ENCODE data around the gene KIF2A.
A peak's percentile ranks its signal among the peaks of the same experiment; 100 is the strongest.

The KIF2A gene

DNA sequence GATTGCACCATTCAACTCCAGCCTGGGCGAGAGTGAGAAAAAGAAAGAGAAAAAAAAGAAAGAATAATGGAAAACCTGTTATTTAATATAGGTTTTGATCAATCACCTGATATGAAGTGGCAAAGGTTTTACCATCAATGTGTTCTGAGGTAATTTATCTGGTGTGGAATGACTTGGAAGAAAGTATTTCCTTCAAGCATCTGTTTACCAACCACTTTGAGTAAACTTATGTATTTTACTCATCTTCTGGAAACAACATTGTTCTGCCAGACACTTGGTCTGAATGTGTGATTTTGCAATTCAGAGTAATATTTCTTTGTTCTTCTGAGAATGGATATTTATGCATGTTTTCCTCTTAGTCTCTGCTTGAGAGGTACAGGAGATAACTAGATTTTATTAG is 24.3 kb downstream of the KIF2A start:
- DNase-seq = no peak

DNA sequence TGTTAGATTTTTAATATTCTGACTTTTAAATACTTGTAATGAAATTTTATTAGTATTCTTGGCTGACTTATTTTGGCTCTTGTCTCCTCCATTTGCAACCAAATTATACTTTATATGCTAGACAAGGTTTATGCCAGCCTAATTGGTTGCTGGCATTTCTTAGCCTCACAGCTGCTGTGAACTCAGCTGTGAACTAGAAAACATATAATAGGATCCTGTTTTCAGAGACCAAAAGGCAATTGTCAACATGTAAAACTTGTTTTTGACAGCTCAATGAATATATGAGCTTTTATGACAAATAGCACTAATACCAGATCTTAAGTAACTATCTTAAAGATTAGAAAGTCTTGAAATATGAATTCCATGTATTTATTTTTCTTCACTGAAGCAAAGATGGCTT is 25.9 kb downstream of the KIF2A start:
- no peak for DNase-seq

DNA sequence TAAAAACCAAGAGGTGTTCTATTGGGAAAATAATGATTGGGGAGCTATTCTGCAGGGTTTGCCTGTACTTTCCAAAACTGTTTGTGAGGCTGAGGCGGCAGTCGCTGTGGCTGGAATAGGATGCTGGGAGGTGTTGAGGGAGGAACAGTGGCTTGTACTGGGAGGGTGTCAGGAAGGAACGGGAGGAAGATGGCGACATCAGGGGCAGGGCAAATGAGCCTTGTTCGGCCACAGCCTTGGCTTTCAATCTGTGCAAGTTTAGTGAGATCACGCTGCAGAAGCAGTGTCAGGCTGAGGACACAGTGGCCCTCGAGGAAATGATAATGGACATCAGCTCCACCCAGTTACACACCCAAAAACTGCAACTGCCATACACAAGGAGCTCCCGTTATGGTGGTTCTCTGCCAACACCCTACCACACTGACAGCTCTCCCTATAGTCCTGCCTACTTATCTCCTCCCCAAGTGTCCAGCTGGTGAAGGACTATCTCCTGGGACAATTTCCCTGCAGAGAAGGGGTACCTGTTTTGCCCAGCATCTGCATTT is 27.3 kb downstream of the KIF2A start:
- DNase-seq = no peak

DNA sequence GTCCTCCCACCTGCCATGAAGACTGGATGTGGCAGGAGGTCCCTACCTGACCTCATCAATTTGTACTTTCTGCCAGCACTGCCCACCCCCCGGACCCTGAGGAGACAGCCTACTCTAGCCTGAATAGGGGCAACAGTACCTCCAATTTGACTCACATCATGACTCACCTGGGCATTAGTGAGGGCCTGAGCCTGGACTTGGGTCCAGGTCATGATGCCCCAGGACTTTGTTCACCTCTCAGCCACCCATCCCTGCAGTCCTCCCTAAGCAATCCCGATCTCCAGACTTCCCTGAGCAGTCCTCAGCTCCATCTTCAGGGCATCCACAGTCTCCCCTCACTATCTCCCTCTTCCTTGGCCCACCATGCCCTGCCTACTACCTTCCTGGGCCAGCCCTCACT is 28.1 kb downstream of the KIF2A start:
- no peak for DNase-seq

DNA sequence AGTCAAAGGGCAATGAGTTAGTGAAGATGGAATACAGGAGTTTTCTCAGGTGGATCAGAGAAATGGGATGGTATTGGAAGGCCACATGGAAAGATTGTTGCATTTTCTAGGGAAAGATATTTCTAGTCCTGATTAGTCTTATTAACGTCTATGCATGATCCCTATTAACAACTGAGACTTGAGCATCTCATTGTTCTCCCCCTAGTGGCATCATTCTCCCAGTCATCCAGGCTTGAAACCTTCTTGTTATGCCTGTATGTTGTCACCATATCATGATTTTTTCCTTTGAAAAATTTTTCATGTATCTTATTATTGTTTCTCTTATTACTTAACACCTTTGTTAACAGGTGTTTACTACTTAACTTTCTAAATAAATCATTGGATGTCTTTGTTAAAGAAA is 34.4 kb downstream of the KIF2A start:
- DNase-seq = peak; percentile 23

DNA sequence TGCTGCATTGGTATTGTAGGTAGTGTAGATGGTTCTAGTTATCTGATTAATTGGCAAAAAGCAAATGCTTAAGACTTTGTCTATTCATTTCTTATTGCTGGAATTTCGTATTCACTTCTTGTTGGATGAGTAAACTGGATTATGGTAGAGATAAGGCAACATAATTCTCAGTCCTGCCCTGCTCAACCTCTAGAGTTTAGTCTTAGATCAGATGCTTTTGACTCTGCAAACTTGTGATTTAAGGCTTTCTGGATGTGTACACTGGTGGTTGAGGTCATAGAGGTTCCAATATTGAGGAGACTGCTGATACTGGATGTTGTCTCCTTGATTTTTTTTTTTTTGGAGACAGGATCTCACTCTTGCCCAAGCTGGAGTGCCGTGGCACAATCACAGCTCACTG is 35.0 kb downstream of the KIF2A start:
- no peak for DNase-seq

DNA sequence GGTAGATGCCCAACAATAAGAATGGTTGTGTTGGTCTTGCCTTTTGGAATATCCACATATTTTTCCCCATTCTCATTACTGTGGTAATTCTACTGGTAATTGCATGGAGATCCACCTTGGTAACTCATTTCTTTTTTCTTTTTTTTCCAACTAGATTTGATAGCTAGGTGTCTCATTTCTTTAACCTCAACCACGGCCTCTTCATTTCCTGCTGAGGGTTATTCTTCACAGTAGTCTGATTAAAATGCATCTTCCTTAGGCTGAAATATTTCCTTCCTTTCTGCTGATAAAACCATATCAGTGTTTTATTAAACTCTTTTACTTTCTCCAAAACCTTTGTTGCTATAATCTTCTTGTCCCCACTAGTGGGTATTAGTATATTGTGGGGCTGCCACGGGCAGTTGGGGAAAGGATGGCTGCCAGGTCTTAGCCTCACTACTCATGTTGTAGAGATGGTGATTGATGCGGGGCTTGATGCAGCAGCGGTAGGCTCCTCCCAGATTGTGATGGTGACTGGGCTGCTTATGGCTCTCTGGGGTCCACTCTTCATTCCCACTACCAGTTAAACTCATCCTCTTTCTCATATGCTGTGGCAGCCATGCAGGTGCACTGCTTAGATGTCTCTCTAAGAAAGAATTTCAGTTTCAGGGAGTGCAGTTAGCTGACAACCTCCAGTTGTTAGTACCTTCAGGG is 35.9 kb downstream of the KIF2A start:
- DNase-seq = peak; percentile 25

DNA sequence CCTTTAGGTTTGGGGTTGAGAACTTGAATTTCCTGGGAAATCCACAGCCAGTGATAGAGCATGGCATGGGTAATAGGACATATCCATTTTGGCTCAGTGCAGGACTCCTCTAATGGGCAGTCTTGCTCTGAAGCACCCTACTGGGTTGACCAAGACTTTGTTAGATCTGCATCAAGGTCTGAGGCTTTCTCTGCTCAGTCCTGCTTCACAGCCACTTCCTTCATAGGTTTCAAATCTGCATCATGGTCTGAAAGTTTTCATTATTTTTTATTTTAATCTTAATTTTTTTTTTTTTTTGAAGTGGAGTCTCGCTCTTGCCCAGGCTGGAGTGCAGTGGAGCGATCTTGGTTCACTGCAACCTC is 36.5 kb downstream of the KIF2A start:
- no peak for DNase-seq

DNA sequence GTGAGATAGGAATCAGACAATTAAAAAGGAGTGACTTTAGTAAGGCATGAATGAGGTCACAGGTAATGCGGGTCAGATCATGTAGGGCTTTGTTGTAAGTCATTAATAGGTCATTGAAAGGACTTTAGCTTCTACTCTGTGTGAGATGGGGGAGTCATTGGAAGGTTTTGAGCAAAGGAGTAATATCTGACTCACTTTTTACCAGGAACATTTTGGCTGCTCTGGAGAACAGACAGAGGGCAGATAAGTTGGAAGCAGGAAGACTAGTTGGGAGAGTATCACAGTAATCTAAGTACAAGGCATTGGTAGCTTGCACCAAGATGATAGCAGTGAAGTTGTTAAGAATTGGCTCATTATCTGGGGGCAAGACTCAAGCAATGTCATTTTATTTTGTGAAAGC is 37.4 kb downstream of the KIF2A start:
- no peak for DNase-seq

DNA sequence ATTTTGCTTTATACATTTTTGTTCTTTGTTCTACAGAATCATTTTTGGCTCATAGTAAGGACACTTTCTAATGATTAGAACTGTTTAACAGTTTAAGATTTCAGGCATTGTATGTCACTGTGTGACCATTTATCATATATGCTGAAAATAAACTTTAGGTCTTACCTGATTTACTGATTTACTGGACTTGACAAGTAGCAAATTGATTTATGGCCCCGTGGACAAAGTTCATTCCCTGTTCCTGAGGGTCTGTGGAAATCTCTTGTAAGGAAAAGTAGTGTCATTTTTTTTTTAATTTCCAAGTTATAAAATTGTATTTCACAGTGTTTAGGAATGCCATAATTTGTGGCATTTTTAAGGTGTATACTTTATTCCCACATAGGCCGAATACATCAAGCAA is 40.7 kb downstream of the KIF2A start:
- DNase-seq = no peak

DNA sequence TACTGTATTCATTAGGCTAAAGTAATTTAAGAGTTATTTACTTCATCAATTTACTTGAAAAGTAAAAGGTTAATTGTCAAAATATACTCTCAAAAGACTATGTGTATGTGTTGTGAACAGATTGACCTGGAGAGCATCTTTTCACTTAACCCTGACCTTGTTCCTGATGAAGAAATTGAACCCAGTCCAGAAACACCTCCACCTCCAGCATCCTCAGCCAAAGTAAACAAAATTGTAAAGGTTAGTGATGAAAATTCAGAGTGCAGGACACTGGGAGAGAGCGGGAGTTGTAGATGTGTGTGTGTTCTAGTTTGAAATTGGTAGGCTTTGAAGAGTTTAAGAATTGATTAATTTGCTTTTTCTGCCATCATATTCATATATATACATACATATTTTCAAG is 41.9 kb downstream of the KIF2A start:
- no peak for DNase-seq

DNA sequence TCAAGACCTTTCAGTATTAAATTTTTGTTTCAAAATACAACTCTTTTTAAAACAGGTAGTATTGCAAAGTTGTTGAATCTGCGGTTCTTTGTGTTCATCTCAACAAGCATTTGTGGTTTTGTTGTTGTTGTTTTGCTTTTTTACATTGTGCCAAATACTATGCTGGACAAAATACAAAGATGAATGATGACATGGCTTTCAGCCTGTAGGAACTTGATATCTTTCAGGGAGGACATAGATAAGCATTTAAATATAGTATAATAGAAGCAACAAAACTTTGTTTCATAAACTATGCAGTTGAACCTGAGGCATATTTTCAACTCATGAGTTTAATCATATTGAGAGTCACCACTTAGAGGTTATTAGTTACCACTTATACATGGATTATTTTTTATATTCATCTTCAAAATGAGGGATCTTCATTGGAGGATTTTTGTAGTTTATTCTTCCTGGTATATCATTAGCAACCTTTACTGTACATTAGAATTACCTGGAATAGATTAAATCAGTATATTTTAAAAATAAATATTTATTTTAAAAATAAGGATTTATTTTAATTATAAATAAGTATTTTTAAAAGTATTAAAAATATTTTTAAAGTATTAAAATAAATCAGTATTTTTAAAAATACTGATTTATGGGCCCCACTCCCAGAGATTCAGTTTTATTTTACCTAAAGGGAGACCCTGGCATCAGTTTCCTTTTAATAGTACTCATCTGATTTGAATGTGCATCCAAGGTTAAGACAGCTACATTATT is 42.9 kb downstream of the KIF2A start:
- DNase-seq = no peak

DNA sequence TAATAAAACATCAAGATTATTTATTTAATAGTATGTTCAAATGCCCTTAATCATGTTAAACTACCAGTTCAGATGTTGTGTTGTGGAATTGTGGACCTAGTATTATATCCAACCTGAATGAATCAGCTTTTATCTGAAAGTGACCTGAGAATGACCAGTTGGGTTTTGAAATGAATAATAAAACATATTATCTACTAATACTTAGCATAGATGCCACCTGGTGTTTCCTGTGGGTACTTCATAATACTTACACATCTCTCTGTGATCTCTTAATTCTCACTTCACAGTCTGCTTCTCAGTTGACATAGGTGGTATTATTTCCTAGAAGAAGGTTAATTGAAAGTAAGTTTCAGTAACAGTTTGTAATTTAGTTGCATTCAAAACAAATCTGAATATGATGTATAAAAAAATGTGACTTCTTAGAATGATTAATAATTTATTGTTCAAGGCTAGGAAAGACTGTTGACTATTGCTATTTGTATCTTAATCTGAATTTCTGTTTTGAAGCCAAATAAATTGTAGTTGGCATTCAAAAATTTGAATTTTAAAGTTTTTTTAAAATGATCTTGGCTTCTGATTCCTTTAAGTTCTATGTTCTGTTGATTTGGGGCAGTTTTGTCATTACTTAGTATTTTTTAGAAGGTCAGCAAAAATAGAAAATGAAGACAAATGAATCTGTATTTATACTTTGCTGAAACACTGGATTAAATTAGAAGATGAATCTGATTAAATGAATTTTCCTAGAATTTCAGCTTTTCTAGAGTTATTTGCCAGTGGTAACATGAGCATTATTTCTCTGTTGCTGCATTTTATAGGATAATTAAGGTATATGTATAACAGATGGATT is 48.2 kb downstream of the KIF2A start:
- peak; percentile 39 for DNase-seq

DNA sequence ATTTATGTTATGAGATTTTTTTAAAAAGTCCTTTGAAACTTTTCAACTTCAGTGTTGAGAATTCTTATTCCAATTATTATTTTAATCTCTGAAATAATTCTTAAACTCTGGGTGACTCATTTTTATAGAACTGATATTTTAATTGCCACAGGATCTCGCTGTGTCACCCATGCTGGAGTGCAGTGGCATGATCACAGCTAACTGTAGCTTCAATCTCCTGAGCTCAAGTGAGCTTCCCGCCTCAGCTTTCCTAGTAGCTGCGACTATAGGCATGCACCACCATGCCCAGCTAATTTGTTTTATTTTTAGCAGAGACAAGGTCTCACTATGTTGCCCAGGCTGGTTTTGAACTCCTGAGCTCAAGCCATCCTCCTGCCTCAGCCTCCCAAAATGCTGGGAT is 56.7 kb downstream of the KIF2A start:
- DNase-seq = no peak

DNA sequence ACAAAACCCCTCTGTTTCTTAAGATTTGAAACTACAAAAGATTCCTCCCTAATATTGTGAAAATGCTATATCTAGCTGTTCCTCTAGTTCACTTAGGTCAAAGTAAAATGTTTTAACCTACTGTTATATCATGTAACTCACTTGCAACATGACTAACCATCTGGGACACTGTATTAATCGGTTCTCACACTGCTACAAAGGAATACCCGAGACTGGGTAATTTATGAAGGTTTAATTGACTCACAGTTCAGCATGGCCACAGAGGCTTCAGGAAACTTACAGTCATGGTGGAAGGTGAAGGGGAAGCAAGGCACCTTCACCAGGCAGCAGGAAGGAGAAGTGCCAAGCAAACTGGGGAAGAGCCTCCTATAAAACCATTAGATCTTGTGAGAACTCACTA is 63.0 kb downstream of the KIF2A start:
- no peak for DNase-seq

DNA sequence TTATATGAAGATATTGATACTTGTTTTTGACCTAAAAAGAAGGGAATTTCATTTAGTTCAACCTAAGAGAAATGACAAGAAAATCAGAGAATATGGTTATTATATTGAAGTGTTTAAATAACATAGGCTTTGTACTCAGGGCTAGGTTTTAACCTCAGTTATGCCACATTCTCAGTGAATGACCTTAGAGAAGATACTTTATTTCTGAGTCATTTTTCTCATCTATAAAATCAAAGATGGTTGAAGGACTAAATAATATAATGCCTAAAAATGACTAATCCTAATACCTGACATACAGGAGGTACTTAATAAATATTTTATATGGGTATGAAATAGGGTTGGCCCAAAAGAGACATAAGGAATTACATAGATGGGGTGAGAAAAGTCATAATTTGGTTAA is 65.4 kb downstream of the KIF2A start:
- DNase-seq = no peak

DNA sequence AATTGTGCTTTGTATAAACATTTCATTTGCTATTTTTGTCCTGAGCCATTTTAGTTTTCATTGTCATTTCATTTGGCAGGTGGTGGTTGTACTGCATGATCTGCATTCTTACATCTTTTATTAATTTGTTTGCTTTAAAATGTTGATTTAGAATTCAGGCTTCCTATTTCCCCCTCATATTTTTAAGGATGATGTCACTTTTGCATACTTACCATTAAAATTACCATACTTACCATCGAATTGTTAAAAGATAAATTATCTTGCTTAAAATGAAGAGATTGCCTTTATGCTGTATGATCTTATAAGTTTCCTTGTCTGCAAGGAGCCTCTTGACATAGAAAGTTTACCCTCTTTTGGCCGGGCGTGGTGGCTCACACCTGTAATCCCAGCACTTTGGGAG is 66.6 kb downstream of the KIF2A start:
- DNase-seq = no peak

DNA sequence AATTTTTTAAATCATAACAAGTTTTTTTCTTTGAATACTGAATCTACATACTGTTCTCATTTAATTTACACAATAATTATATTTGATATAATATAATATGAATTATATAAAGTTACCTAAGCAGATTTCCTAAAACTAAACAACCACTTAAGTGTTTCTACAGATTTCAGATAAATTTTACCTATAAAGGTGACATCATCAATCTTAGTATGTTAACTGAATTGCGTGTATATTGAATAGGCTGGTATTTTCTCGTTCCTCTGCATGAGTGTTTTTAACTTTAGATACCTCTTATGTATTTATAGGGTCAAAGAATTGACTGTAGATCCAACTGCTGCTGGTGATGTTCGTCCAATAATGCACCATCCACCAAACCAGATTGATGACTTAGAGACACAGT is 67.4 kb downstream of the KIF2A start:
- no peak for DNase-seq

DNA sequence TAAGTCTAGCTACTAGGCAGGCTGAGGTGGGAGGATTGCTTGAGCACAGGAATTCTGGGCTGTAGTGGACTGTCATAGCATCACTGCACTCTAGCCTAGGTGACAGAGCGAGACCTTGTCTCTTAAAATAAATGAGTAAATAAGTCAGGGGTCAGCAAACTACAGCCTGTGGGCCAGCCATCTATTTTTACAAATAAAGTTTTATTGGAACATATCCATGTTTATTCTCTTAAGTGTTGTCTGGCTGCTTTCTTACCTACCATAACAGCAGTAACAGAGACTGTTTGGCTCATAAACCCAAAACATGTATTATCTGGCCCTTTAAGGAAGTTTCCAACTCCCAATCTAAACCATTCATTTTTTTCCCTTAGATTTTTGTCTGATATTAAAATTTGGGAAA is 68.1 kb downstream of the KIF2A start:
- DNase-seq = no peak

DNA sequence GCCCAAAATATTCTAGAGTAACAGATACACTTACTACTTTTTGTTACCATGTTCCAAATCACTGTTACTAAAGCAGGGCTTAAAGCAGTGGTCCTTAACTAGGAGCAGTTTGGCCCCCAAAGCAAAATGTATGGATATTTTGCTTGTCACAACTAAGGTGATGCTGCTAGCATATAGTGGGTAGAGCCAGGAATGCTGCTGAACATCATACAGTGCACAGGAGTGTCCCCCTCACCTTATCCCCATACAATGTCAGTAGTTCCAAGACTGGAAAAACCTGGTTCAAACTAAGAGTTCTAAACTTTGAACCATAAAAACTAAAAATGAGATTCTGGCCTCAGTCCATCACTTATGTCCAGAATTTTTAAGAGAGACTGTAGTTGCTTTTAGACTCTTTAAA is 69.6 kb downstream of the KIF2A start:
- no peak for DNase-seq

DNA sequence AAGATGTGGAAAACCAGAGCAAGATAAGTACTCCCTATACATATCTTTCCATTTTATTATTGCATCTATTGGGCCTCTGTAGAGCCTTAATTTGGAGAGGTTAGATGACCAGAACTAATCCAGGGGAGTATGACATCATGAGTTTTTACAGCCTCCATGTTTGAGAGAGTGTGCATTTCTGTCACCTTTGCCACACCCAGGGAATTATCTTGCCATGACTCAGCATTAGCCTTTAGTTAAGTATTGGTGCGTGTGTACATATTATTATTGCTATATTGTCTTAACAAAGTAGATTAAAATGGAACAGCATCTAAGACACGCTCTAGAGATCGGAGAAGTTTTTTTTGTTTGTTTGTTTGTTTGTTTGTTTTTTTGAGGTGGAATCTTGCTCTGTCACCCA is 70.1 kb downstream of the KIF2A start:
- DNase-seq = no peak

DNA sequence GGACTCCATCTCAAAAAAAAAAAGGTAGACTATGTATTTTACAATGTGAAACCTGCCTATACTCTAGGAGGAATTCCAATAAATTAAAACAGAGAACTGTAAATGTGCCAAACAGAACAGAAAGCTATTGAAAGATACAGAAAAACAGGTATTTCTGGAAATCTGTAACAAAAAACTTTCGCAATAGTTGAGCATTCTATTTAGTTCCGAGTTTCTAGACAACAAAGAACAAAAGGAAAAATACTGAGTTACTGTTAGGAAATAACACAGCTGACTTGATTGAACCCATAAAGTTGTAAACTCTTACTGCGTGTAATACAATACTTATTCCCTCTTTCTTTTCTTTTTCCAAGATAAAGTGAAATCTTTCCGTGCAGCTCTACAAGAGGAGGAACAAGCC is 79.1 kb downstream of the KIF2A start:
- no peak for DNase-seq

DNA sequence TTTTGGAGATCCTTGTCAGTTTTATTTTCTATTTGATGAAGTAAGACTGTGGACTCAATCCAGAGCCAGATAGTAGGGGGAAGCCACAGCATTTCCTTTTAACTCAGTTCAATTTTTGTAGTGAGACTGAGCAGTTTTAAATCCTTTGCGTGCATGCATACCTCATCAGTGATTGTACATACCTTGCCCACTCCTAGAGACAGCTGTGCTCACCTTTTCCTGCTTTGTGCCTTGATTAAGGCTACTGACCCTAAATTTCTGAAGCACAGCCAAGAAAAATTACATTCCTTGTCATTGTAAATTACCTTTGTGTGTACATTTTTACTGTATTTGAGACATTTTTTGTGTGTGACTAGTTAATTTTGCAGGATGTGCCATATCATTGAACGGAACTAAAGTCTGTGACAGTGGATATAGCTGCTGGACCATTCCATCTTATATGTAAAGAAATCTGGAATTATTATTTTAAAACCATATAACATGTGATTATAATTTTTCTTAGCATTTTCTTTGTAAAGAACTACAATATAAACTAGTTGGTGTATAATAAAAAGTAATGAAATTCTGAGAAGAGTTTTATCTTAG is 79.9 kb downstream of the KIF2A start:
- no peak for DNase-seq

Data from central memory CD4-positive, alpha-beta T cell (primary cell).